ENCODE results near the gene MAFB. TPM values are rescaled to one million over a fixed set of nuclear protein-coding genes. Genes with fewer than 3 reads are reported as not detected.

MAFB gene
- total RNA-seq, 4 donors from 2014 or later: 4.6 to 21.5 (median 16.9) TPM

- TF ChIP-seq POLR2A (IDR thresholded peaks at IDR 0.05) (no peak), CTCF (IDR thresholded peaks at IDR 0.05) (no peak)
- Histone ChIP-seq H3K27me3 (no peaks in the 10 kb centered on the region), H3K36me3 (no peaks in the 10 kb centered on the region), H3K4me3 (no peak overlapping the region), H3K4me1 (no peaks in the 10 kb centered on the region), H3K27ac (no peak overlapping the region), H3K9me3 (no peaks in the 10 kb centered on the region)
- DNase-seq: no peak
Observed at GRCh38 chr20:40726776-40727175, 37.7 kb upstream of the MAFB start.

- no peaks in the 10 kb centered on the region for H3K27me3 ChIP-seq
- H3K9me3 ChIP-seq: no peaks in the 10 kb centered on the region
- TF ChIP-seq CTCF (IDR thresholded peaks at IDR 0.05): no peak
- TF ChIP-seq POLR2A (IDR thresholded peaks at IDR 0.05): no peak
- no peaks in the 10 kb centered on the region for H3K4me1 ChIP-seq
- DNase-seq: no peak
- H3K36me3 ChIP-seq: no peaks in the 10 kb centered on the region
- H3K4me3 ChIP-seq: no peak overlapping the region
- no peak overlapping the region for H3K27ac ChIP-seq
Observed at GRCh38 chr20:40724566-40724965, 35.5 kb upstream of the MAFB start.

GRCh38 chr20:40720826-40721225, 31.8 kb upstream of the MAFB start:
- no peak overlapping the region for H3K4me3 ChIP-seq
- no peaks in the 10 kb centered on the region for H3K9me3 ChIP-seq
- H3K4me1 ChIP-seq: no peaks in the 10 kb centered on the region
- H3K27ac ChIP-seq: no peak overlapping the region
- TF ChIP-seq CTCF (IDR thresholded peaks at IDR 0.05) (no peak), POLR2A (IDR thresholded peaks at IDR 0.05) (no peak)
- no peaks in the 10 kb centered on the region for H3K36me3 ChIP-seq
- H3K27me3 ChIP-seq: no peaks in the 10 kb centered on the region
- DNase-seq: no peak

- Histone ChIP-seq H3K4me3 (no peak overlapping the region), H3K27me3 (no peaks in the 10 kb centered on the region), H3K9me3 (no peaks in the 10 kb centered on the region), H3K36me3 (no peaks in the 10 kb centered on the region), H3K4me1 (no peaks in the 10 kb centered on the region), H3K27ac (no peak overlapping the region)
- TF ChIP-seq CTCF (IDR thresholded peaks at IDR 0.05) (no peak), POLR2A (IDR thresholded peaks at IDR 0.05) (no peak)
- DNase-seq: no peak
Observed at GRCh38 chr20:40720099-40720498, 31.1 kb upstream of the MAFB start.

- Histone ChIP-seq H3K4me3 (no peak overlapping the region), H3K9me3 (no peaks in the 10 kb centered on the region), H3K27me3 (no peaks in the 10 kb centered on the region), H3K27ac (no peak overlapping the region), H3K36me3 (no peaks in the 10 kb centered on the region), H3K4me1 (no peaks in the 10 kb centered on the region)
- DNase-seq: no peak
- no peak for TF ChIP-seq CTCF (IDR thresholded peaks at IDR 0.05)
- TF ChIP-seq POLR2A (IDR thresholded peaks at IDR 0.05): no peak
Observed at GRCh38 chr20:40718982-40719729, 30.1 kb upstream of the MAFB start.

Data from Peyer's patch (tissue), 4 donors.